GM23248 (cell line): ENCODE data around the gene ACOX3.

ENCODE experiments used
- EZH2 ChIP-seq: fragments of 200-600 bp; sonication (generic); IDR thresholded peaks from 2 replicates; pipeline ENCODE4 v1.6.1; 2018; ENCODE audit warnings: antibody characterized with exemption, mild to moderate bottlenecking; ENCODE audit not compliant: insufficient read depth, poor library complexity, severe bottlenecking
- EZH2phosphoT487 ChIP-seq: fragments of 200-600 bp; sonication (generic); IDR thresholded peaks from 2 replicates; pipeline ENCODE4 v1.6.1; 2018; ENCODE audit warnings: antibody characterized with exemption, moderate library complexity, mild to moderate bottlenecking, low read depth; ENCODE audit not compliant: insufficient read depth

GRCh38 chr4:8465615-8466611 lies 25.4 kb upstream of the ACOX3 start:
- TF ChIP-seq EZH2 (no peak), EZH2phosphoT487 (no peak)
